H1 (cell line): ENCODE measurements around the gene SLC4A1. TPM values are rescaled to one million over a fixed set of nuclear protein-coding genes. Genes with fewer than 3 reads are reported as not detected.

ENCODE experiments used
- microRNA-seq, 2 experiments: library from miRNA; unstranded; fragments of <30 nt; microRNA quantifications; one replicate each; pipeline versions ENCODE4 to v1.2.0, GENCODE V29; 2016 to 2020; ENCODE audit warnings: borderline microRNAs expressed in 2 of 2, borderline number of aligned reads in 2 of 2, borderline replicate concordance in 1 of 2
- polyA plus RNA-seq, 7 experiments: library from polyadenylated mRNA; depleted of rRNA in 3 of 7; stranded (reverse) in 5 of 7; unstranded in 2 of 7; fragments of >200 nt in 5 of 7; fragments of 200-250 nt in 2 of 7; gene quantifications; 1 replicate in 5 of 7; 2 replicates in 1 of 7; 4 replicates in 1 of 7; pipeline versions ENCODE4 v1.2.1 to v1.2.3, GENCODE V29; 2011 to 2013; ENCODE audit warnings: missing spikeins in 2 of 7, mixed read lengths in 2 of 7
- small RNA-seq: library from polyadenylated mRNA; stranded (forward); fragments of <200 nt; extraction: miRNeasy Mini kit (QIAGEN cat#:217004); gene quantifications from one replicate; pipeline ENCODE3, GENCODE V24; 2013; ENCODE audit not compliant: insufficient read depth
- total RNA-seq: library from RNA; stranded (reverse); fragmentation: NEBNext Ultra II Directional; extraction: Animal tissue kit (Norgen Biotek cat#: 25700); gene quantifications from 2 replicates; pipeline ENCODE4 v1.2.1, GENCODE V29; 2021

Gene SLC4A1
- total and polyA plus RNA-seq, 2 of the 8 experiments (the other 6 are each of a cell fraction or from before 2014, with no cell fraction given) = 0.08 TPM; not detected in 1

Small RNA genes lying within 50 kb of the gene (microRNA-seq; reads per million reads assigned to microRNA genes)
- gene MIR6782 = 0 to 0.41 reads per million in 2 experiments

Small RNA genes lying within 50 kb of the gene (small RNA-seq; reads per million reads assigned to genes)
- 0.51 reads per million for gene MIR6782
- not detected for gene RF00012
- not detected for gene RN7SL507P
- gene RNU6-453P = not detected

Other genes with a start within 250 kb of the SLC4A1 start
- gene LSM12, start 201.5 kb downstream of the SLC4A1 start, total RNA-seq = 118 and 142 TPM in 2 replicates
- 51.6 and 69.8 TPM in 2 replicates for gene LSM12, start 201.5 kb downstream of the SLC4A1 start, polyA plus RNA-seq (2011; rRNA removed)
- gene G6PC3, start 197.4 kb downstream of the SLC4A1 start, total RNA-seq = 104 and 114 TPM in 2 replicates
- gene G6PC3, start 197.4 kb downstream of the SLC4A1 start, polyA plus RNA-seq (2011; rRNA removed) = 343 and 436 TPM in 2 replicates
- 48.5 and 54.0 TPM in 2 replicates for gene HDAC5, start 144.5 kb downstream of the SLC4A1 start, total RNA-seq
- 54.4 and 79.2 TPM in 2 replicates for gene HDAC5, start 144.5 kb downstream of the SLC4A1 start, polyA plus RNA-seq (2011; rRNA removed)
- 18.8 and 19.4 TPM in 2 replicates for gene HROB, start 126.2 kb downstream of the SLC4A1 start, total RNA-seq
- 21.6 and 24.1 TPM in 2 replicates for gene HROB, start 126.2 kb downstream of the SLC4A1 start, polyA plus RNA-seq (2011; rRNA removed)
- gene ASB16, start 97.4 kb downstream of the SLC4A1 start, total RNA-seq = 0.19 TPM in 1 of 2 replicates, not detected in the other
- 0.05 and 0.09 TPM in 2 replicates for gene ASB16, start 97.4 kb downstream of the SLC4A1 start, polyA plus RNA-seq (2011; rRNA removed)
- gene TMUB2, start 81.2 kb downstream of the SLC4A1 start, total RNA-seq = 15.7 and 18.5 TPM in 2 replicates
- 30.5 and 34.7 TPM in 2 replicates for gene TMUB2, start 81.2 kb downstream of the SLC4A1 start, polyA plus RNA-seq (2011; rRNA removed)
- 103 and 106 TPM in 2 replicates for gene ATXN7L3, start 68.3 kb downstream of the SLC4A1 start, total RNA-seq
- gene ATXN7L3, start 68.3 kb downstream of the SLC4A1 start, polyA plus RNA-seq (2011; rRNA removed) = 53.7 and 72.5 TPM in 2 replicates
- gene UBTF, start 48.5 kb downstream of the SLC4A1 start, total RNA-seq = 102 and 106 TPM in 2 replicates
- 14.7 and 18.0 TPM in 2 replicates for gene UBTF, start 48.5 kb downstream of the SLC4A1 start, polyA plus RNA-seq (2011; rRNA removed)
- 6.1 and 6.4 TPM in 2 replicates for gene RUNDC3A, start 40.5 kb upstream of the SLC4A1 start, total RNA-seq
- gene RUNDC3A, start 40.5 kb upstream of the SLC4A1 start, polyA plus RNA-seq (2011; rRNA removed) = 13.8 and 15.6 TPM in 2 replicates
- gene SLC25A39, start 56.7 kb upstream of the SLC4A1 start, total RNA-seq = 189 and 200 TPM in 2 replicates
- 291 and 408 TPM in 2 replicates for gene SLC25A39, start 56.7 kb upstream of the SLC4A1 start, polyA plus RNA-seq (2011; rRNA removed)
- 108 and 117 TPM in 2 replicates for gene GRN, start 77.2 kb upstream of the SLC4A1 start, total RNA-seq
- gene GRN, start 77.2 kb upstream of the SLC4A1 start, polyA plus RNA-seq (2011; rRNA removed) = 387 and 526 TPM in 2 replicates
- gene FAM171A2, start 95.7 kb upstream of the SLC4A1 start, total RNA-seq = 23.9 and 24.1 TPM in 2 replicates
- 21.9 and 31.8 TPM in 2 replicates for gene FAM171A2, start 95.7 kb upstream of the SLC4A1 start, polyA plus RNA-seq (2011; rRNA removed)
- 11.3 and 12.3 TPM in 2 replicates for gene ITGA2B, start 121.5 kb upstream of the SLC4A1 start, total RNA-seq
- 6.9 and 12.4 TPM in 2 replicates for gene ITGA2B, start 121.5 kb upstream of the SLC4A1 start, polyA plus RNA-seq (2011; rRNA removed)
- gene GPATCH8, start 235.3 kb upstream of the SLC4A1 start, total RNA-seq = 51.5 and 58.1 TPM in 2 replicates
- gene GPATCH8, start 235.3 kb upstream of the SLC4A1 start, polyA plus RNA-seq (2011; rRNA removed) = 20.5 and 21.6 TPM in 2 replicates